ENCODE data around the gene NSG2. TPM values are rescaled to one million over a fixed set of nuclear protein-coding genes. Genes with fewer than 3 reads are reported as not detected.

Gene NSG2
- total and polyA plus RNA-seq, 8 donors: 0.75 to 4.8 (median 1.5) TPM; not detected in 3

GRCh38 chr5:174155706-174156105 is 110.2 kb downstream of the NSG2 start:
- Histone ChIP-seq H3K9me3 (peaks cover 0 to 18% (median 14%) of the 10 kb centered on the region in 4 donors), H3K36me3 (no peaks in the 10 kb centered on the region), H3K27ac (no peak overlapping the region), H3K4me1 (no peaks in the 10 kb centered on the region), H3K4me3 (no peak overlapping the region), H3K27me3 (peaks cover 0 to 12% (median 0%) of the 10 kb centered on the region in 3 donors)
- WGBS, 5 donors: 50 to 66% (median 57%) methylated on average over 3 of the region's 3 CpGs
- intact Hi-C loops (cut with DNase I; ENCODE audit: low total_unique reads): no loop called here
- no peak for DNase-seq
- TF ChIP-seq POLR2A (IDR thresholded peaks at IDR 0.05) (no peak), EP300 (IDR thresholded peaks at IDR 0.05) (no peak), POLR2AphosphoS5 (IDR thresholded peaks at IDR 0.05) (no peak)
- TF ChIP-seq, protein P1, sequence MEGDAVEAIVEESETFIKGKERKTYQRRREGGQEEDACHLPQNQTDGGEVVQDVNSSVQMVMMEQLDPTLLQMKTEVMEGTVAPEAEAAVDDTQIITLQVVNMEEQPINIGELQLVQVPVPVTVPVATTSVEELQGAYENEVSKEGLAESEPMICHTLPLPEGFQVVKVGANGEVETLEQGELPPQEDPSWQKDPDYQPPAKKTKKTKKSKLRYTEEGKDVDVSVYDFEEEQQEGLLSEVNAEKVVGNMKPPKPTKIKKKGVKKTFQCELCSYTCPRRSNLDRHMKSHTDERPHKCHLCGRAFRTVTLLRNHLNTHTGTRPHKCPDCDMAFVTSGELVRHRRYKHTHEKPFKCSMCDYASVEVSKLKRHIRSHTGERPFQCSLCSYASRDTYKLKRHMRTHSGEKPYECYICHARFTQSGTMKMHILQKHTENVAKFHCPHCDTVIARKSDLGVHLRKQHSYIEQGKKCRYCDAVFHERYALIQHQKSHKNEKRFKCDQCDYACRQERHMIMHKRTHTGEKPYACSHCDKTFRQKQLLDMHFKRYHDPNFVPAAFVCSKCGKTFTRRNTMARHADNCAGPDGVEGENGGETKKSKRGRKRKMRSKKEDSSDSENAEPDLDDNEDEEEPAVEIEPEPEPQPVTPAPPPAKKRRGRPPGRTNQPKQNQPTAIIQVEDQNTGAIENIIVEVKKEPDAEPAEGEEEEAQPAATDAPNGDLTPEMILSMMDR (IDR thresholded peaks at IDR 0.05): no peak

DNA sequence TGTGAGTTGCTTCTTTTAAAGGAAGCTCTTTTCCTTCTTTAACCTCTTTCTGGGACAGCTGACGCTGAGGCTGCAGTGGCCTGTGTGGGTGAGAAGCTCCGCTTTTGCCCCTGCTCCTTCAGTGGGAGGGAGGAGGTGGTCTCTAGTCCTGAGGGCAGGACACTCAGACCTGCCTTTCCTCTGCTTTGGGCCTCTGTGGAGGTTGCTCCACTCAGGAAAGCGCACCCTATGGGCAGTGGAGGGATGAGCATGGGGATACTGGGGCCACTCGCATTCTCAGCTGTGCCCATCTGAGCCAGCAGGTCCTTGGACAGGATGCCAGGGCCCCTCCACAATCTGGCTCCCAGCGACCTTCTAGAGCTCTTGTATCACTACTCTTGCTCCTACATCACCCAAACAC is 111.5 kb downstream of the NSG2 start:
- peaks cover 0 to 18% (median 14%) of the 10 kb centered on the region in 4 donors for H3K9me3 ChIP-seq
- no peak overlapping the region for H3K4me3 ChIP-seq
- H3K27ac ChIP-seq: no peak overlapping the region
- 68 to 79% (median 76%) methylated on average over 5 of the region's 5 CpGs for WGBS, 5 donors
- TF ChIP-seq EP300 (IDR thresholded peaks at IDR 0.05) (no peak), POLR2A (IDR thresholded peaks at IDR 0.05) (no peak), POLR2AphosphoS5 (IDR thresholded peaks at IDR 0.05) (no peak)
- TF ChIP-seq, protein P1 (IDR thresholded peaks at IDR 0.05): no peak
- peaks cover 0 to 6% (median 0%) of the 10 kb centered on the region in 3 donors for H3K27me3 ChIP-seq
- no peaks in the 10 kb centered on the region for H3K36me3 ChIP-seq
- DNase-seq: no peak
- intact Hi-C loops (cut with DNase I; ENCODE audit: low total_unique reads): no loop called here
- H3K4me1 ChIP-seq: no peaks in the 10 kb centered on the region

Other genes starting within 250 kb of the NSG2 start
- gene CPEB4, start 157.4 kb upstream of the NSG2 start, total RNA-seq: 100 to 1,000 TPM in 1 of 5 donors, 10 to 100 TPM in 3, 1 to 10 TPM in 1; 6.7 to 115 (median 61.0) TPM
- gene CPEB4, start 157.4 kb upstream of the NSG2 start, polyA plus RNA-seq: 10 to 100 TPM in 1 of 3 donors, 1 to 10 TPM in 2; 3.5 to 14.5 (median 8.3) TPM
- gene C5orf47, start 56.5 kb upstream of the NSG2 start, total RNA-seq: not detected
- not detected for gene C5orf47, start 56.5 kb upstream of the NSG2 start, polyA plus RNA-seq

Data from stomach (tissue), 9 donors.